ENCODE measurements around the gene CCDC57.
"Not testable (repeated sequence)": the region's sequence is repeated elsewhere in the genome, so short reads cannot be mapped to it uniquely, and the experiment has no call there.

Gene CCDC57

DNA sequence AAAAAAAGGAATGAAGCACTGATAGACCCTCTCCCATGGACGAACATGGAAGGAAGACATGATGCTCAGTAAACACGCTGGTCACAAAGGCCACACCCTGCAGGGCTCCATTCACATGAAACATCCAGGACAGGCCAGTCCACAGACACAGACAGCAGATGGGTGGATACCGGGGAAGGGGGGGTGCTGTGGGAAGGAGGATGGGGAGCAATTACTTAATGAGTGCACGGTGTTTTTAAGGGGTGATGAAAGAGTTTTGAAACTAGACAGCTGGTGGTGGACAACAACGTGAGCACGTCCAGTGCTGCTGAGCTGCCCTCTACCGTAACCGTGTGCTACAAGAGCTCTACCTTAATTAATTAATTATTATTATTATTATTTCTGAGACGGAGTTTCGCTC lies 10.2 kb upstream of the CCDC57 start:
- DNase-seq (ENCODE audit: low spot score), result no peak

DNA sequence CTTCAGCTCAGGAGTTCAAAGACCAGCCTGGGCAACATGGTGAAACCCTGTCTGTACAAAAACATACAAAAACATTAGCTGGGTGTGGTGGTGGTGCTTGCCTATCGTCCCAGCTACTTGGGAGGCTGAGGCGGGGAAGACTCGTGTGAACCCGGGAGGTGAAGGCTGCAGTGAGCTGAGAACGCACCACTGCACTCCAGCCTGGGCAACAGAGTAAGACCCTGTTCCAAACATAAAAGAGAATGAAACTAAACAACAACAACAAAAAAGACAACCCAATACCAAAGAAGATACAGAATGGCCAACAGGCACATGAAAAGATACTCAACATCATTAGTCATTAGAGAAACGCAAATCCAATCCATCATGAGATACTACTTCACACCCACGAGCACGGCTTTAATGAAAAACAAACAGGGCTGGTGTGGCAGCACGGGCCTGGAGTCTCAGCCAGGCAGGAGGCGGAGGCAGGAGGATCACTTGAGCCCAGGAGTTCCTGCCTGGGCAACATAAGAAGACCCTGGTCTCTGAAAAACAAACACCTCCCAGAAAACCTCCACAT lies 8.8 kb upstream of the CCDC57 start:
- DNase-seq (ENCODE audit: low spot score), result no peak

DNA sequence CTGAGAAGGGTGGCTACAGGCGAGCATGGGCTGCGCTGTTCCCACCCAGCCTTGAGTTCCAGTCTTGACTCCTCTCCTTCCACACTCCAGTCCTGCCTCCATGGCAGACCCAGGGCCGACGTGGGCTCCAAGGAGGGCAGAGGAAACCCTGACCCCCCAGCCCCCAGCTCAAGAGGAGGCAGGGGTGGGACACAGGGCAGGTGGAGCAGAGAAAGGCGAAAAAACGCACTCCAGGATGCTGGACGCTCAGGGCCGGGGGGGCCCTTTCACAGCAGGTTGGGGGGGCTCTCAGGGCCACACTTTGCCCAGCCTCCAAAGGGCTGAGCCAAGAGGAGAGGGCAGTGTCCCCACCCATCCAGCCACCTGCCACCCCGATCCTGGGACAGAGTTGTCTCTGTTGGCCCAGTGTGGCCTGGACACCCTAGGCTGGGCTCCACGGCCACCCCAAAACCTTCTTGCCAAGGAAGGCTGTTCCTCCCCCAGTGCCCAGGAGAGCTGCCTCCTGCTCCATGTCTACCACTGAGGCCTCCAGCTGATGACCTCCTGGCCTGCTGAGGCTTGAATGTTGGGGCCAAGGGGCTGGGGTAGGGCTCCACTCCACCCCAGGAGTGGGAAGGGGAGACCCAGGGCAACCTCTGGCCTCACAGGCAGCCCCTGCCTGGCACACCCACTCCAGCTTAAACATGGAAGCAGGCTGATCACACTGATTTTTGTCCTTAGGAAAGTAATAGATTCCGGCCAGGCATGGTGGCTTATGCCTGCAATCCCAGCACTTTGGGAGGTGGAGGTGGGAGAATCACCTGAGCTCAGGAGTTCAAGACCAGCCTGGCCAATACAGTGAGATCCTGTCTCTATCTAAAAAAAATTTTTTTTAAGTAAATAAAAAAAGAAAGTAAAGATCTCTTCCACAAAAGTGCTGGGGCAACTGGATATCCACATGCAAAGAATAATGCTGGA lies 7.4 kb upstream of the CCDC57 start:
- DNase-seq (ENCODE audit: low spot score), result no peak

DNA sequence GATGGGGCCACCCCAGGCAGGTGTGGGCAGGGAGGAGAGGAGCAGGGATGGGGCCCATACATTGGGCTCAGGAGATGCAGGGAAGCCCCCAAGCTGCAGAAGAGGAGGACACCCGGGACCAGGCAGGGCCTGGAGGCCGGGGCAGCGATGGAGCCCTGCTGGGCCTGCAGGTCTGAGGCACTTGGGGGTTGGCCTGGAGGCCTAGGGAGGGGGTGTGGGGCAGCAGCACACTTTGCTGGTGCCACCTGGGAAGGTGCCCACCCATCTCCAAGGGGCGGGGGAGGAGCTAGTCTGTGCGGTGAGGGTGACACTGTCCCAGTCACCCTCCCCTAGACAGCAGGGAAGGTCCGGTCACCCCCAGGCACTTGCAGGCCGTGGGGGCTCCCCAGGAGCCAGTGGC lies 6.4 kb upstream of the CCDC57 start:
- DNase-seq (ENCODE audit: low spot score), result no peak

DNA sequence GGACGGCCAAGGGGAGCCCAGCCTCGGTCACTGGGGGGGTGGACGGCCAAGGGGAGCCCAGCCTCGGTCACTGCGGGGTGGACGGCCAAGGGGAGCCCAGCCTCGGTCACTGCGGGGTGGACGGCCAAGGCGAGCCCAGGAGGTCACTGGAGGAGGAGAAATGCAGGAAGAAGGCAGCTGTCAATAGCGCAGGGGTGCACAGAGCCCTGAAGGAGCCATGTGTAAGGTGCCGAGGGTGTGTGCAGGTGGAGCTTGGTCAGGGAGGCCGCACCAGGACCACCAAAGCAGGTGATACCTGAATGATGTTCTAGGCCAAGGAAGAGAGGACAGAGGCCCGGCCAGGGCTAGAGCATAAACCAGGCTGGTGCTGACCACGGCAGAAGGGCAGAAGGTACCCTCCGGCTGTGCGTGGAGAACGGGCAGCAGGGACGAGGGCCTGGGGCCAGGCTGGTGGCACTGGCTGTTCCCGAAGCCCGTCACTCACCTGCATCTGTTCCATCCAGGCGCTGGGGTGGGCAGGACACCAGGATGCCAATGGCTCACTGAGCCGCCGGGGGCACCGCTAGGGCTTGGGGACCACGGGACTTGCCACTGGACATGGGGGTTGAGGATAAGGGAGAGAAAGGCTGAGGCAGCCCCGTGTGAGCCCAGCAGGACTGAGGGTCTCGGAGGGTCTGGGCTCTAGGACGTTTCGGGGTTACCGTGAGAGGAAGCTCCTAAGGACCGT lies 5.9 kb upstream of the CCDC57 start:
- no peak for DNase-seq (ENCODE audit: low spot score)

DNA sequence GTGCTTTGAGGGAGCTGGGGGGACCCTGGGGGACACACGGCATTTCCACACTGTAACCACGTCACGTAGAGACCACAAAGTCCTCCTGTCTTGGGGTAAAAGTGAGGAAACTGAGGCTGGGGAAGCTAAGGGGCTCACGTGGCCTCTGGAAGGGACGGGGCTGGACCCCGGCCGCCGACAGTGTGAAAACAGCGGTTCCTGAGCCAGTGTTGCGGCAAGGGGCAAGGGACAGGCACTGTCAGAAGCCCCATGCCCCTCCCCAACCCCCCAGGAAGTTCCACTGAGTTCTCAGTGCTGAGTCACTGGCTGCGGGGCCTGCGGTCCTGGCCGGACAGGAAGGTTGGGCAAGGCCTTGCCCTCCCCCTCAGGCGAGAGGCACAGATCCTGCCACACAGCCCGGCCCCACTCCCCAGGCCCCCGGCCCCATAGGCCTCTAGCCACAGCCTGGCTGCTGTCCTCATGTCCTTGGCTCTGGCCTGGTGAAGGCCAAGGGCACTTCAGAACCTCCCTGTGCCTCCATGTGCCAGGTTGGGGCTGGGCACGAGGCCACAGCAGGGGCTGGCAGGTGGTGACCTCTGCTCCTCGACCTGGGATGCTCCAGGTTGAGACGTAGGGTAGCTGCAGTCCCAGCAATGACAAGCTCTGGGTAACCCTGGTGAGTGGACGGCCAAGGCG lies 5.0 kb upstream of the CCDC57 start:
- DNase-seq (ENCODE audit: low spot score), result peak; percentile 92

DNA sequence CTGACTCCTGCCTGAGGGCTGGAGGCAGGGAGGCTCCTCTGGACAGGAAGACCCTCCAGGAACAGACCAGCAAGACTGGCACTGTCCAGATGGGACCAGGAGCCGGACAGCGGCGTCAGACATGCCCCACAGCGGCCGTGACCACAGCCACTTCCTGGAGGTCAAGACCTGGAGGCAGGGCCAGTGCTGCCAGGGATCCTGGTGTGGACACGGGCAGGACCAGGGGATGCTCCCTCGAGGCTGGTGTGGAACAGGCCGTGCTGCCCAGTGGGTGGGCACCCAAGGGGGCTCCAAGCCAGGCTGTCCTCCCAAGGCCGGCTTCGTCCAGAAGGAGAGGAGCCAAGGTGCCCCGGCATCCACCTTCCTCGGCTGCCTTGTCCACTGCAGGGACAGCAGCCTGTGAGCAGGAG lies 4.5 kb upstream of the CCDC57 start:
- no peak for DNase-seq (ENCODE audit: low spot score)

DNA sequence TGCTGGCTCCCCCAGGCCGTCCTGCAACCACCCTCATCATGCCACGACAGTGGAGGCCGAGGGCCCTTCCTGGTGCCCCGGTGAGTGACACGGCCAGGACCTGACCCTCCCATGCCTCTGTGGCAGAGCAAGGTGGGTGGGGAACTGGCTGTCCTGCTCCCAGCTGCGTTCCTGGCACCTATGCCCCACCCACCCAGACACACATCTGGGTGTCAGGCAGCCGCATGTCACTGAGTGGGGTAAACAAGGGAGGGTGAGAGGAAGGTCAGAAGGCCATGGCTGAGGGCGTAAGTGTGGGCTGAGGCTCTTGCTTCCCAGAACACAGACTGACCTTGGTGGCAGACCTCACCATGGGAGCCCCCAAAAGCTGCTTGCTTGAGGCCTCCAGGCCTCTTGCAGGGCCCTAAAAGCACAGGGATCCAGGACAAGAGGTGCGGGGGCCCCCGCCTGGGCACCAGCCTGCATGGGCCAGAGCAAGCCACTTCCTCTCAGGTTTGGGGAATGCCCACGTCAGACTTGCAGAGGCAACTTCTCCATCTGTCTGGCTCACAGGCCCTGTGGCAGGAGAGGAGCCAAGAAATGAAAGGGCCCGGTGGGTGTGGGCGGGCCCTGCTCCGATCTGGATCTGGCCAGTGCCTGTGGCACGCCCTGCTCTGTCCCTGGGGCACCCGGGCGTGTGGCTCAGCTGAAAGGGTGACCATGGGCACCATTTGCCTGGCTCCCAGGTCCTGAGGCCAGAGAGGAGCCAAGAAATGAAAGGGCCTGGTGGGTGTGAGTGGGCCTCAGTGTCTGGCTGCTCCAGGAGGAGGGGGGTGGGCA lies 3.9 kb upstream of the CCDC57 start:
- DNase-seq (ENCODE audit: low spot score), result peak; percentile 87

DNA sequence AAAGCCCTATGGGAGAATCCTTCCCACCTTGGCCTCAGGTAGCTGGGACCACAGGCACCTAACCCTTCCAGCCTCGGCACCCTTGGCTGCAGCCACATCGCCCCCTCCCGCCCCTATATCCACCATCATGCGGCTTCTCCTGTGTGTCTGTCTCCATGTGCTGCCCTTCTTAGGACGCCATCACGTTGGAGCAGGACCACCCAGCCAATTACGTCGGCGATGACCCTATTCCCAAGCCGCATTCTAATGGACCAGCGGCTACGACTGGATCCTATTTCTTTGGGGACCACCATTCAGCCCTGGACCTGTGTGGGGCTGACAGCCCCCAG lies 3.3 kb upstream of the CCDC57 start:
- DNase-seq (ENCODE audit: low spot score), result no peak

DNA sequence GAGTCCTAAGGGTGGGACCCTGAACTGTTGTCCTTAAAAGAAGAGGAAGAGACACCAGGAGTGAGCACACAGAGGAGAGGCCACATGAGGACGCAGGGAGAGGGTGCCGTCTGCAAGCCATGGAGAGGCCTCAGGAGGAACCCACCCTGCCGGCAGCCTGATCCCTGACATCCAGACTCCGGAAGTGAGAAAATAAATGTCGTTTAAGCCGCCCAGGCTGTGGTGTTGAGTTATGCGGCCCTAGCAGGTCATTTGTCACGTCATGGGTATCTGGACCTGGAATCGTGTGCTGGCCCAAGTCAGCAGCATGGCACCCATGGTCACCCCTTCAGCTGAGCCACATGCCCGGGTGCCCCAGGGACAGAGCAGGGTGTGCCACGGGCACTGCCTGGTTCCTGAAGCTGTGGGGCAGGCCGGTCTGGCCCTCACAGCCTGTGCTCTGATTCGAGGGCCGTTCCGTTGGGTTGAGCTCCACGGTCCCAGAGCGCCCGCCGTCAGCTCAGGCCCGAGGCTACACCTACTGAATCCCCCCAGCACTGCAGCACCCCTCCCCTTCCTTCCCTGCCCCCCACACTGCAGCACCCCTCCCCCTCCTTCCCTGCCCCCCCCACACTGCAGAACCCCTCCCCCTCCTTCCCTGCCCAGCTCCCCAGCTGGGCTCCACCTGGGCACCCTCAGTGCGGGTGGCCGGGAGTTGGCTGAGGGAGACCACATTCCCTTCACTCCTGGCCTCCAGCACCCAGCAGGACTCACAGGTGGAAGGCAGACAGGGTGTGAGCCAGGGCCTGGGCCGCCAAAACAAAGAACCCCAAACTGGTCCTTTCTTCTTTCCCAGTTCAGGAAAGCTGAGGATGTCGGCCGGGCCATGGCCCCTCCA lies 2.7 kb upstream of the CCDC57 start:
- DNase-seq (ENCODE audit: low spot score), result peak; percentile 81

DNA sequence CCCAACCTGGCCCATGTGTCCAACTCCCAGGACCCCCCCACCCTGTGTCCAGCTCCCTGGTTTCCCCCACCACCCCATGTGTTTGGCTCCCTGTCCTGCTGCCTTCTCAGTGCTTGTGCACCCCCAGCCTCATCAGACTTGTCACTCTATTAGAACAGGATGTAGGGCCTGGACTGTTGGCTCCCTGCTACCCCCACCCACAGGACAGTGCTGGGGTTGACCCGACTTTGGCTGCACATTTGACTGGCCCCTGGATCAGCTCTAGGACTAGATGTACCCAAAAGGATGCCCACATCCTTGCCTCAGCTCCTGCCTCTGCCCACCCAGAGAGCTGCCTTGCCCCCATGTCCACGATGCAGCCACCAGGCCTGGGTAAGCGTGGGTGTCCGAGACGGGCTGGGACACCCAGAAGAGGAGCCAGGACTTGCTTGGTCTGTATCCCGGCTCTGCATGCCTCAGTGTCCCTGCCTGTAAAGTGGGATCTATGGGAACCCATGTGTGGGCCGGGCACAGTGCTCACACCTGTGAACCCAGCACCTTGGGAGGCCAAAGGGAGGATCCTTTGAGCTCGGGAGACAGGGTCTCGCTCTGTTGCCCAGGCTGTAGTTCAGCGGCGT lies 1.5 kb upstream of the CCDC57 start:
- DNase-seq (ENCODE audit: low spot score), result no peak

DNA sequence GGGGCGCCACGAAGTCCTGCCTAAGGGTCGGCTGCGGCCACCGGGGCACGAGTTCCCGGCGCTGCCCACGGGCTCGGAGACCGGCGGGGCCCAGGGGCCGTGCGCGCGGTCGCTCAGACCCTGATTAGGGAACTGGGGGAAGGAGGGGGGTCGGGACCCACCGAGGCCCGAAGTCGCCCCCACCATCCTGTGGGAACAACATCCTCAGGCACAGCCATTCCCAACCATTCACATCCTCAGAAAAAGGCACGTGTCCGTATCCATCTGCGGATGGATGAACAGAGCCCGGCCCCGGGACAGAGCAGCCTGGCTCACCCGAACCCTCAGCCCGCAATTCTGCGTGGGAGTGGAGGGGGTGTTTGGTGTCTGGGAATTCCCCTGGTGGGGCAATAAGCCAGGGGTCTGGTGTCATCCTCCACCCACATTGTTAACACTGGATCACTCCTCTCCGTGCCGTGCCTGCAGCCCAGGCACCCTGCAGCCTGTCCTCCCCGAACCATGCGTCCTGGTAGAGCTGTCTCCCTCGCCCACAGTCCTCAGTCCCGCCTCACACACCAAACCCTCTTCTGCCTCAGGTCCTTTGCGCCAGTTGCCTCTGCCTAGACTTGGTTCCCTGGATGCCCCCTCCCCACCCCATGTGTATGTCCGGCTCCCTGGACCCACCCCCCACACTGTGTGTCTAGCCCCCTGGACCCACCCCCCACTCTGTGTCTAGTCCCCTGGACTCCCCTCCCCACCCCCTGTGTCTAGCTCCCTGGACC lies 789 bp upstream of the CCDC57 start:
- DNase-seq (ENCODE audit: low spot score), result peak; percentile 91

DNA sequence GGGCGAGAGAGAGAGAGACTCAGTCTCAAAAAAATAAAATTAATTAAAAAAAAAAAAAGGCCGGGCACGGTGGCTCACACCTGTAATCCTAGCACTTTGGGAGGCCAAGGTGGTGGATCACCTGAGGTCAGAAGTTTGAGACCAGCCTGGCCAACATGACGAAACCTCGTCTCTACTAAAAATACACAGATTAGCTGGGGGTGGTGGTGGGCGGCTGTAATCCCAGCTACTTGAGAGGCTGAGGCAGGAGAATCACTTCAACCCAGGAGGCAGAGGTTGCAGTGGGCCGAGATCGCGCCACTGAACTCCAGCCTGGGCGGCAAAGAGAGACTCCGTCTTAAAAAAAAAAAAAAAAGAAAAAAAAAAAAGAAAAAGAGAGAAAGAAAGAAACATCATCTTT lies 2.0 kb downstream of the CCDC57 start:
- not testable (repeated sequence) for DNase-seq (ENCODE audit: low spot score)

DNA sequence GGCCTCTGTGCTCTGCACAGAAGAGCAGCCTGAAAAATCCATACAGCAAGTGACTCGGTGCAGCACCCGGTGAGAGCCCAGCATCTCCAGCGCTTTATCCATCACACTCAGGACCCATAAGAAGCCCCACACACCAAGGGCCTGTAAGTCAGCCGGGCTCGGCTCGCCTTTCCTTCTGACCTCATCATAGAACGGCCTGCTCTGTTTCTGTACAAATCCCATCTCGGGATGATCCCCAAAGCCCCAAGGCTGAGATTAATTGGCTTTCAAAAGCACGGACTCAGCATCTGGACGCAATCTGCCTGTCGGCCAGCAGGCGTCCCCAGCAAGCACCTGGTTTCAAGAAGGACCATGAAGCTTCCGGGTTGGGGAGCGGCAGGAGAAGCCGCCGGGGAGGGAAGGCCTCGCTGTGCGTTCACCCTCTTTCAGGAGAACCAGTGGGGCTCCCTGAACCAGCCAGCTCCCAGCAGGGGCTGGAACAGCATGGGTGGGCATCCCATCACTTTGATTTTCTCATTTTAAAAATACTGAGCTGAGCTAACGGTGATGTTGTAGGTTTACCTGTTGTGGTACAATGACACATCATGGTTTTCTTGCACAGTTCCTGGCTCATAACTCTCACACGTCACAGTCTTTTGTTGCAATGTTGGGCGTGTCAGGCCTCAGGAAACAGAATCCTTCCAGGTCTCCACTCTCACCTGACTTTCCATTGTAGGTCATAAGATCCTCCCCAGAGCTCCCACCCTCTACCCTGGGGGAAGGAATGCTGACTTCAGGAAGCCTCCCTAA lies 6.7 kb downstream of the CCDC57 start:
- DNase-seq (ENCODE audit: low spot score), result peak; percentile 91

DNA sequence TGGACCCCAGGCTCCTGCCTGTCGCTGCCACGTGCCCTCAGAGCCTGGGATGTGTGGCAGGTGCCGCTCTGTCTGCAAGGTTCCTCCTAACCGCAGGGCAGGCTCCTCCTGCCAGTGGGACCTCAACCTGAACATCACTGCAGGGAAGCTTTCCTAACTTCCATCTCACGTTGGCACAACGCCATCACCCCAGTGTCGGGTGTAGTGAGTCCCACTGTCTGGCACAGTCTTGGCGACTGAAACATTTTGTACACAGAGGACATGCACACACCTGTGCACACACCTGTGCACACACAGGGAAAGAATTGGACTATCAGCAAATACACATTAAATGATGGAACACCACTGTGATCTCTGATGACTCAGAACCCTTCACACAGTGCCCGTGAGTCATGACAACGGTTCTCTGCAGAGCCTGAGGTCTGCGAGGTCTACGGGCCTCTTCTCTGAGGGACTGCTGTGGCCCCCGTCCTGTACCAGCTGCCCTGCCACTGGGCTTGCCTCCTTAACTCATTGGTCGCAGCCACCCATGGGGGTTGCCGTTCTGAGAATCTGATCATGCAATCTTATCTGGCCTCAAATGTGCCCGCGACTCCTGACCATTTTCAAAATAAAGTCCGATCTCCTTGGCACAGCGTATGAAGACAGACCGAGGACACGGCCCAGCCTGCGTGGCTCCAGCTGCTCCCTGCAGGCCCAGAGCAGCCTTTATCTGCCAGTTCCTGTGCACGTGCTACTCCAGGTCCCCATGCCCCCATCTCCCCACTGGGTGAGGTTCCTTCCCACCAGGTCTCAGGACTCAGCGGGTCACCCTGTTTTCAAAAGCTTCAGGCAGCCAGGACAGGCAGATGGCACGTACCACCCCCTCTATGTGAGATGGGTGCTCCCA lies 7.6 kb downstream of the CCDC57 start:
- no peak for DNase-seq (ENCODE audit: low spot score)

DNA sequence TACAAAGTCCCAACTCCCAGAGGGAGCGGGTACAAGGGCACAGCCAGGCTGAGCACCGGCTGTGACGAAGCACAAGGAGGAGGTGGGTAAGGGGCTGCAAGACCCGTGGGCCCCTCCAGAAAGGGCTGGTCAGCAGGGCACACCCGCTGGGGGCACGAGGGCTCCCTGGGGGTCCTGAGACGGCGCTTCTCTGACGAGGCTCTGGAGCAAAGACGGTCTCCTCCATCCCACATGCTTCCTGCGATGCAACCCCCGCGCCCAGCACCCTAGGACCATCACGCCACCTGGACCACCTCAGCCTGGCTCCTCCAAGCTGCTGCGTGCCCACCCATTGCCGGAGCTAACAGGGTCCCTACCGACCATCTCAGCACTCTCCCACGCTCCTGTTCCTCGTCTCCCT lies 8.7 kb downstream of the CCDC57 start:
- DNase-seq (ENCODE audit: low spot score), result no peak

DNA sequence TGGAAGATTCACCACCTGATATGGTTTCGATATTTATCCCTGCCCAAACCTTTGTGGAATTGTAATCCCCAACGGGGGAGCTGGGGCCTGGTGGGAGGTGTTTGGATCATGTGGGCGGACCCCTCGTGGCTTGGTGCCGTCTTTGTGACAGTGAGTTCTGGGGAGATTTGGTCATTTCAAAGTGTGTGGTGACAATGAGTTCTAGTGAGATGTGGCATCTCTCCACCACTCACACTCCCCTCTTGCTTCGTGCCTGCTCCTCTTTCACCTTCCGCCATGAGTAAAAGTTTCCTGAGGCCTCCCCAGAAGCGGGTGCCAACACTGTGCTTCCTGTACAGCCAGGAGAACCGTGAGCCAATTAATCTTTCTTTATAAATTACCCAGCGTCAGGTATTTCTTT lies 9.7 kb downstream of the CCDC57 start:
- no peak for DNase-seq (ENCODE audit: low spot score)

DNA sequence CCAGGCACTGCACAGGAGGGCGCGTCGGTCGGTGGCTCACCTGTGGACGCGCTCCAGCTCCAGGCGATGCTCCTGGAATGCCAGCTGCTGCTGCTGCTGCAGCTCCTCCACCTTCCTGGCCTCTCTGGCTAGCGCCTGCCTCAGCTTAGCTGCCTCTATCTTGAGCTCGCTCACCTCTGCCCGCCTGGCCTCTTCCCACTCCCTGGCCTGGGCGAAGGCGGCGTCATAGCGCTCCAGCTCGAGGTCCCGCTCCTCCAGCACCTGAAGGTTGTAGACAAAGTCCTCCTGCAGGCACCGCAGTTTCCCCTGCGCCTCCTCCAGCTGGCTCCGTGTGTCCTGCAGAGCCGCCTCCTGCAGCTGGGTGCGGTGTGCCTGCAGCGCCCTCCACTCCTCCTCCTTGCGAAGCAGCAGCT lies 11.1 kb downstream of the CCDC57 start:
- no peak for DNase-seq (ENCODE audit: low spot score)
